HepG2 (cell line): ENCODE measurements around the gene SLCO6A1. TPM values are rescaled to one million over a fixed set of nuclear protein-coding genes. Genes with fewer than 3 reads are reported as not detected.

Source experiments
- ATAC-seq: fragments of 200-7000 bp; cut with Tn5 transposase; 3 replicates; pipeline ENCODE4 v1.9.1; 2020; ENCODE audit warnings: mild to moderate bottlenecking, moderate library complexity
- BruUV-seq: library from RNA; stranded (reverse); fragments of 400-500 nt; replicated peaks from 2 replicates; lab custom pipeline; 2021; lab: Mats Ljungman, UMichigan
- CTCF ChIA-PET: fragments of 300-600 bp; formaldehyde crosslinking; extraction: SDS; loops from one replicate; lab custom pipeline; 2021; ENCODE audit warnings: low total read pairs, inconsistent platforms, low intra/inter-chr PET ratio; lab: Yijun Ruan, JAX
- POLR2A ChIA-PET: fragments of 350-600 bp; sonication (Branson Sonifier 250); formaldehyde crosslinking; loops from one replicate; lab custom pipeline; 2020; ENCODE audit warnings: antibody characterized with exemption, inconsistent platforms; lab: Yijun Ruan, JAX
- DNase-seq: peaks from one replicate; pipeline ENCODE4 v3.0.0-alpha.2; 2015; ENCODE audit warnings: low spot score
- FAIRE-seq: peaks from 3 replicates; lab custom pipeline; 2011; peaks lifted over from hg19 to GRCh38; lab: Jason Lieb, UNC
- H2AFZ ChIP-seq: one replicate; pipeline ENCODE4 v1.6.1; 2011; ENCODE audit warnings: low read length, inconsistent platforms
- H3K27ac ChIP-seq: fragments of 300-600 bp; 3 replicates; pipeline ENCODE4 v1.8.0; 2011; ENCODE audit warnings: mixed run types, mild to moderate bottlenecking, mixed read lengths, low read length, inconsistent platforms; ENCODE audit not compliant: insufficient read depth; ENCODE audit errors: extremely low read length
- H3K27me3 ChIP-seq, 2 experiments: fragments of 200-600 bp in 1 of 2; 2 replicates in 1 of 2; 3 replicates in 1 of 2; pipeline versions ENCODE4 v1.6.0 to v1.8.0; 2011; ENCODE audit warnings: low read length in 2 of 2, mild to moderate bottlenecking in 2 of 2, moderate library complexity in 2 of 2, inconsistent platforms in 1 of 2; ENCODE audit not compliant: insufficient read depth in 2 of 2, control insufficient read depth in 1 of 2
- H3K36me3 ChIP-seq, 2 experiments: fragments of 200-600 bp in 1 of 2; replicated peaks in 1 of 2; 2 replicates in 1 of 2; 3 replicates in 1 of 2; pipeline versions ENCODE4 v1.5.1 to v1.8.0; 2011; ENCODE audit warnings: low read length in 2 of 2, inconsistent platforms in 1 of 2; ENCODE audit not compliant: insufficient read depth in 2 of 2, control insufficient read depth in 1 of 2
- H3K4me1 ChIP-seq: 2 replicates; pipeline ENCODE4 v1.5.1; 2012; ENCODE audit warnings: low read length, inconsistent platforms; ENCODE audit not compliant: insufficient read depth
- H3K4me2 ChIP-seq: 2 replicates; pipeline ENCODE4 v1.6.0; 2011; ENCODE audit warnings: low read depth, low read length, inconsistent platforms
- H3K4me3 ChIP-seq, 3 experiments: fragments of 200-600 bp in 1 of 3; sonication (generic), shearing (Covaris generic) in 1 of 3; replicated peaks in 1 of 3; 2 replicates each; pipeline ENCODE4 v1.5.1; 2011 to 2016; ENCODE audit warnings: low read length in 3 of 3, inconsistent platforms in 2 of 3, low read depth in 2 of 3, mild to moderate bottlenecking in 2 of 3, control low read depth in 1 of 3, mixed read lengths in 1 of 3; ENCODE audit not compliant: insufficient read depth in 1 of 3
- H3K79me2 ChIP-seq: one replicate; pipeline ENCODE4 v1.6.1; 2011; ENCODE audit warnings: low read length, inconsistent platforms; ENCODE audit not compliant: insufficient read depth
- H3K9ac ChIP-seq: 2 replicates; pipeline ENCODE4 v1.6.0; 2011; ENCODE audit warnings: mild to moderate bottlenecking, low read depth, low read length, inconsistent platforms; ENCODE audit not compliant: insufficient read depth
- H3K9me3 ChIP-seq: 2 replicates; pipeline ENCODE4 v1.5.1; 2012; ENCODE audit warnings: mild to moderate bottlenecking, low read length
- H4K20me1 ChIP-seq: 2 replicates; pipeline ENCODE4 v1.6.0; 2011; ENCODE audit warnings: inconsistent platforms, mild to moderate bottlenecking, low read length, moderate library complexity; ENCODE audit not compliant: insufficient read depth
- ELF4 ChIP-seq: sonication (generic); formaldehyde crosslinking; IDR thresholded peaks from 2 replicates; pipeline ENCODE4 v1.5.0; 2020; ENCODE audit warnings: missing genetic modification reagents, mild to moderate bottlenecking, moderate library complexity, borderline replicate concordance
- FLYWCH1 ChIP-seq: sonication (generic); formaldehyde crosslinking; IDR thresholded peaks from 2 replicates; pipeline ENCODE4 v1.8.1; 2023; ENCODE audit warnings: mild to moderate bottlenecking, missing genetic modification reagents
- HNF4A ChIP-seq: sonication (generic); formaldehyde crosslinking; IDR thresholded peaks from 2 replicates; pipeline ENCODE4 v1.4.0; 2020; ENCODE audit warnings: missing genetic modification reagents
- MTA1 ChIP-seq: sonication (generic); formaldehyde crosslinking; IDR thresholded peaks from 2 replicates; pipeline ENCODE4 v1.4.0; 2020; ENCODE audit warnings: missing genetic modification reagents, mild to moderate bottlenecking, borderline replicate concordance
- NPAS2 ChIP-seq: sonication (generic); formaldehyde crosslinking; IDR thresholded peaks from 2 replicates; pipeline ENCODE4 v1.8.0; 2022; ENCODE audit warnings: mild to moderate bottlenecking, missing genetic modification reagents, borderline replicate concordance
- TEAD3 ChIP-seq: optimal IDR thresholded peaks from 2 replicates; pipeline ENCODE3; 2016; ENCODE audit warnings: borderline replicate concordance
- ZBTB20 ChIP-seq: sonication (generic); formaldehyde crosslinking; IDR thresholded peaks from 2 replicates; pipeline ENCODE4 v1.8.1; 2023; ENCODE audit warnings: missing genetic modification reagents, low read depth, mild to moderate bottlenecking, borderline replicate concordance
- ZMYM2 ChIP-seq: sonication (generic); formaldehyde crosslinking; IDR thresholded peaks from 2 replicates; pipeline ENCODE4 v1.8.0; 2022; ENCODE audit warnings: mild to moderate bottlenecking, missing genetic modification reagents
- ZNF232 ChIP-seq: sonication (generic); formaldehyde crosslinking; IDR thresholded peaks from 2 replicates; pipeline ENCODE4 v1.4.0; 2020; ENCODE audit warnings: missing genetic modification reagents, borderline replicate concordance
- ZNF354B ChIP-seq: sonication (generic); formaldehyde crosslinking; IDR thresholded peaks from 2 replicates; pipeline ENCODE4 v1.8.0; 2022; ENCODE audit warnings: mild to moderate bottlenecking, missing genetic modification reagents
- ZNF549 ChIP-seq: sonication (generic); formaldehyde crosslinking; IDR thresholded peaks from 2 replicates; pipeline ENCODE4 v1.5.0; 2020; ENCODE audit warnings: missing genetic modification reagents
- ZNF564 ChIP-seq: sonication (generic); formaldehyde crosslinking; IDR thresholded peaks from 2 replicates; pipeline ENCODE4 v1.8.1; 2023; ENCODE audit warnings: mild to moderate bottlenecking, missing genetic modification reagents
- ZNF780A ChIP-seq: sonication (generic); formaldehyde crosslinking; IDR thresholded peaks from 2 replicates; pipeline ENCODE4 v1.8.0; 2022; ENCODE audit warnings: mild to moderate bottlenecking, missing genetic modification reagents, moderate library complexity
- ZNF816 ChIP-seq: sonication (generic); formaldehyde crosslinking; IDR thresholded peaks from 2 replicates; pipeline ENCODE4 v1.8.0; 2022; ENCODE audit warnings: missing genetic modification reagents, mild to moderate bottlenecking, borderline replicate concordance
- WGBS: methylation state at CpG from one replicate; pipeline ENCODE4 v1.1.6; 2017; ENCODE audit warnings: low lambda C conversion rate; 5-methylcytosine and 5-hydroxymethylcytosine counted together
- in situ Hi-C: cut with HindIII; loops from 2 replicates; pipeline ENCODE4 v1.10.0; 2017; ENCODE audit warnings: low pct_unique_long_range_greater_than_20kb; ENCODE audit not compliant: extremely low pct_ligation_motif_present
- intact Hi-C: fragments of 100-400 bp; cut with micrococcal nuclease; formaldehyde crosslinking; loops from one replicate; pipeline ENCODE4 v1.10.0; 2022; ENCODE audit not compliant: unreplicated experiment
- polyA plus RNA-seq, 8 experiments: library from polyadenylated mRNA; depleted of rRNA in 3 of 8; stranded (reverse) in 7 of 8; unstranded in 1 of 8; fragments of >200 nt; fragmentation: Illumina TruSeq in 4 of 8; extraction: Trizol in 4 of 8; gene quantifications; 2 replicates each; pipeline versions ENCODE4 v1.2.1 to v1.2.3, GENCODE V29; 2011 to 2016; ENCODE audit warnings: low read depth in 4 of 8, missing spikeins in 1 of 8, mixed read lengths in 1 of 8; ENCODE audit not compliant: insufficient read depth in 1 of 8
- total RNA-seq, 5 experiments: library from RNA; depleted of rRNA; stranded (reverse); fragments of >200 nt; fragmentation: Illumina TruSeq; extraction: Trizol; gene quantifications; 2 replicates each; pipeline ENCODE4 v1.2.3, GENCODE V29; 2016; ENCODE audit warnings: low read depth in 1 of 5
- TF ChIP-seq, protein P1 (sequence below): sonication (generic); formaldehyde crosslinking; conservative IDR thresholded peaks from 2 replicates; pipeline ENCODE4 v1.4.0; 2020; ENCODE audit warnings: missing genetic modification reagents
- TF ChIP-seq, protein P2 (sequence below): sonication (generic); formaldehyde crosslinking; IDR thresholded peaks from 2 replicates; pipeline ENCODE4 v1.5.1; 2020; ENCODE audit warnings: missing genetic modification reagents, mild to moderate bottlenecking, borderline replicate concordance
- TF ChIP-seq, protein P3 (sequence below): sonication (generic); formaldehyde crosslinking; IDR thresholded peaks from 2 replicates; pipeline ENCODE4 v1.4.0; 2020; ENCODE audit warnings: mild to moderate bottlenecking, missing genetic modification reagents

The SLCO6A1 gene
- total and polyA plus RNA-seq, 2 of the 13 experiments (the other 11 are each of a cell fraction or from before 2014, with no cell fraction given), result 0.31 to 0.48 TPM

DNA sequence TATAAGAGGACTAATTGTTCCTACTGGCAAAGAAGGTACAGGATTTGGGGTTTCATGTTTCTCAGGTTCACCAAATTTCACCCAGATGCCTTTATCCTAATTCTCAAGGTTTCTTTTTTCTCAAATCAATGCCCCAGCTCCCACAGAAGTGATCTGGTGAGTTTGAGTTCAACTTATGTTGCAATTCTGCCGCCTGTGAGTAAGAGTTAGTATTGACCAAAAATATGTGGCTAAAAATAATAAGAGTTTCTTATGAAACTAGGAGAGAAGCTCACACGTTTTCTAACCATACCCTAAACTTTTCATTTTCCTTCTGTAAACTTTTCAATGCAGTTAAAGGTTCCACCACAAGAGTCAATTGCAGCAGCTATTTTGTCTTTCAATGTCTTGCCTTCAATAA is 15.1 kb downstream of the SLCO6A1 start:
- POLR2A ChIA-PET, result no interaction called here
- in situ Hi-C loops (no loop called here), intact Hi-C loops (no loop called here)
- no peak for TF ChIP-seq ZNF549
- TF ChIP-seq ZNF232 (CRISPR knock-in tag), result no peak
- TF ChIP-seq ZNF816 (CRISPR knock-in tag), result no peak
- no peak for TF ChIP-seq ELF4 (CRISPR knock-in tag)
- TF ChIP-seq, protein P1, sequence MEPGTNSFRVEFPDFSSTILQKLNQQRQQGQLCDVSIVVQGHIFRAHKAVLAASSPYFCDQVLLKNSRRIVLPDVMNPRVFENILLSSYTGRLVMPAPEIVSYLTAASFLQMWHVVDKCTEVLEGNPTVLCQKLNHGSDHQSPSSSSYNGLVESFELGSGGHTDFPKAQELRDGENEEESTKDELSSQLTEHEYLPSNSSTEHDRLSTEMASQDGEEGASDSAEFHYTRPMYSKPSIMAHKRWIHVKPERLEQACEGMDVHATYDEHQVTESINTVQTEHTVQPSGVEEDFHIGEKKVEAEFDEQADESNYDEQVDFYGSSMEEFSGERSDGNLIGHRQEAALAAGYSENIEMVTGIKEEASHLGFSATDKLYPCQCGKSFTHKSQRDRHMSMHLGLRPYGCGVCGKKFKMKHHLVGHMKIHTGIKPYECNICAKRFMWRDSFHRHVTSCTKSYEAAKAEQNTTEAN, result no peak
- no peak for TF ChIP-seq HNF4A
- no peak for TF ChIP-seq ZNF780A (CRISPR knock-in tag)
- no peak for TF ChIP-seq NPAS2 (CRISPR knock-in tag)
- TF ChIP-seq, protein P2, sequence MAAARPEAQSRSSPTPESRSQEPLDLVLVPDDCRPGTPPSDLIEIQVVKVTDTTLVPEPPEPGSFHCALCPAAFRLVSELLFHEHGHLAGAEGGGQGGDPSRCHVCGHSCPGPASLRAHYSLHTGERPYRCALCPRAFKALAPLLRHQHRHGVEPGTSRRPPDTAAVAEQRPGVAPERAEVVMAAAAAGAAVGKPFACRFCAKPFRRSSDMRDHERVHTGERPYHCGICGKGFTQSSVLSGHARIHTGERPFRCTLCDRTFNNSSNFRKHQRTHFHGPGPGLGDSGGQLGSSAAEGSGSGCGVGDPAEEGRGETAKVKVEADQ (CRISPR knock-in tag), result no peak
- no peak for TF ChIP-seq MTA1 (CRISPR knock-in tag)
- TF ChIP-seq, protein P3, sequence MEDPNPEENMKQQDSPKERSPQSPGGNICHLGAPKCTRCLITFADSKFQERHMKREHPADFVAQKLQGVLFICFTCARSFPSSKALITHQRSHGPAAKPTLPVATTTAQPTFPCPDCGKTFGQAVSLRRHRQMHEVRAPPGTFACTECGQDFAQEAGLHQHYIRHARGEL (CRISPR knock-in tag), result no peak
- TF ChIP-seq ZBTB20 (CRISPR knock-in tag), result no peak
- TF ChIP-seq TEAD3, result no peak
- TF ChIP-seq ZNF564, result no peak
- no peak for TF ChIP-seq ZNF354B (CRISPR knock-in tag)
- TF ChIP-seq ZMYM2 (CRISPR knock-in tag), result no peak
- TF ChIP-seq FLYWCH1 (CRISPR knock-in tag), result no peak
- DNase-seq (no peak), ATAC-seq (no peak), FAIRE-seq (no peak)
- H3K4me3 ChIP-seq, result no peak overlapping the region
- CTCF ChIA-PET, result no interaction called here
- BruUV-seq, result no TSS peak
- H3K4me2 ChIP-seq, result no peak overlapping the region
- no peaks in the 10 kb centered on the region for H3K9me3 ChIP-seq
- no peaks in the 10 kb centered on the region for H3K4me1 ChIP-seq
- H3K27ac ChIP-seq, result no peak overlapping the region
- H3K79me2 ChIP-seq, result no peaks in the 10 kb centered on the region
- H3K36me3 ChIP-seq, result no peaks in the 10 kb centered on the region
- no peaks in the 10 kb centered on the region; a peak in 1 of 5 replicates for H3K27me3 ChIP-seq
- H3K9ac ChIP-seq, result no peak overlapping the region
- 2% methylated on average over 2 of the region's 2 CpGs for WGBS
- no peaks in the 10 kb centered on the region for H4K20me1 ChIP-seq
- no peak overlapping the region for H2AFZ ChIP-seq
